Activated CD8-positive, alpha-beta memory T cell treated with anti-CD3 and anti-CD28 coated beads for 24 hours (primary cell): ENCODE data around the gene IFNA8.
A peak's percentile ranks its signal among the peaks of the same experiment; 100 is the strongest.
"Not testable (repeated sequence)": the region's sequence is repeated elsewhere in the genome, so short reads cannot be mapped to it uniquely, and the experiment has no call there.

Experiments
- DNase-seq: peaks from one replicate; pipeline ENCODE4 v3.0.0-alpha.2; 2020

Gene IFNA8

DNA sequence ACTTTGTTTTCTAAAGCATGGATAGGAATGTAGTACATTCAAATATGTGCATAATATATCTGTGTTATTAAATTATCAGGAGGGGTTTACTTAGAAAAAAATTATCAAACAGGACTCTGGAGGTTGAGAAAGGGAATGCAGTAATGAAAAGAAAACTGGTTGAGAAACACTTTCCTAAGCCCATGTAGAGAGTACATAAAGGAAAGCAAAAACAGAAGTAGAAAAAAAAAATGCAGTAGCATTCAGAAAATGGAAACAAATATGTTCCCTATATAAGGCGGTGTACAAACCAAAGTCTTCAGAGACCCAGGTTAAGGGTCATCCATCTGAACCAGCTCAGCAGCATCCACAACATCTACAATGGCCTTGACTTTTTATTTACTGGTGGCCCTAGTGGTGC, at the start of gene IFNA8:
Gene IFNA8 (plus strand): TSS at position 301 of the 400 bp plus-strand sequence. CDS start 60 bp downstream, at position 361.
- DNase-seq, result no peak

DNA sequence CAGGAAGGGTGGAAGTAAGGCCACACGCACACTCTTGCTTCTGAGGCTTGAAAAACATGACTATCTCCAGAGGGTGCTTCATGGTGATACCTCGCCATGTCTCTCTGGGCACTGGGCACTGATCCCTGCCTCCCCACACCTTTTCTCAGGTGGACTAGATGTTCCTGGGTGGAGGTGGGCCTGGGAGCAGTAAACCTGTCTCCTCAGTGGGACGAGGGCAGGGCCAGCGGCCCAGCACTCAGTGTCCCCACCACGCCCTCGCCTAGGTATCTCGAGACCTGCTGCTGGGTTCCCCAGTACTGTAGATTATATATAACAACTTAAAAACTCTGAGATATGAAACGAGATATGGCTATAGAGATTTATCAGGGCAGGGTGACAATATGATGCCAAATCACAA, 46.6 kb upstream of the IFNA8 start:
- no peak for DNase-seq

DNA sequence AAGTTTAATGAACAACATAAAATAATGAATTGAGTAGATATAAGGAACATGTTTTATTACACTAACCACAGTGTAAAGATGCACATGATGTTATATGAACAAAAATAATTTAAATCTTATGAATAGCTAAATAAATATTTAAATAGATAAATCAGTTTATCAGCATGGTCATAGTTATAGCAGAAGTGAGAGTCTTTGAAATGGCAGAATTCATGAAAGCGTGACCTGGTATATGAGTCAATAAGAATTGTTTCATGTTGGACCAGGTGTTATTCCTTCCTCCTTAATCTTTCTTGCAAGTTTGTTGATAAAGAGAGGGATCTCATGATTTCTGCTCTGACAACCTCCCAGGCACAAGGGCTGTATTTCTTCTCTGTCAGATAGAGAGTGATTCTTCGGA, 41.7 kb upstream of the IFNA8 start:
- DNase-seq, result not testable (repeated sequence)

DNA sequence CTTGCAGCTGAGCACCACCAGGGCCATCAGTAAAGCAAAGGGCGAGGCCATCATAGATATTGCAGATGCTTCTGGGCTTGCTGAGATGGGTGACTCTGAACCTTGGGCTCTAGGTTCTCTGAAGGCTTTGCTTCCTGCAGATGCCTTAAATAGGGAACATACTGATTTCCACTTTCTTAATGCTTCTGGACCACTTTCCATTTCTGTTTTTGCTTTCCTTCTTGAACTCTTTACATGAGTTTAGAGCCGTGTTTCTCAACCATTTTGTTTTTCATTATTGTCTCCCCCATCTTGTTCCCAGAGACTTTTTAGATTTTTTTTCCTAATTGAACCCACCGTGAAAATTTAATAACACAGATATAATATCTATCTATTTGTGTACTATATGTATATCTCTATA, 41.0 kb upstream of the IFNA8 start, which contains the start of gene IFNA13:
Gene IFNA13 (minus strand): TSS at position 101 of the 400 bp plus-strand sequence. CDS start 47 bp downstream, at position 54.
- no peak for DNase-seq

DNA sequence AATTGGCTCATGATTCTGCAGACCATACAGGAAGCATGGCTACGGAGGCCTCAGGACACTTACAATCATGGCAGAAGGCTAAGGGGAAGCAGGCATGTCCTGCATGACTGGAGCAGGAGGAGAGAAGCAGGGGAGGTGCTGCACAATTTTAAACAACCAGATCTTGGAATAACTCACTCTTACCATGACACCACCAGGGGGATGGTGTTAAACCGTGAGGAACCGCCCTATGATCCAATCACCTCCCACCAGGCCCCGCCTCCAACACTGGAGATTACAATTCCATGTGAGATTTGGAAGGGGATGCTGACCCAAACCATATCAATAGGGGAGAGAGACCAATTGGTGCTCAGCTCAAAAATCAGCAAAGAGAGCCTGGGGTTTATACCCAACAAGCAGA, 37.5 kb upstream of the IFNA8 start:
- not testable (repeated sequence) for DNase-seq

DNA sequence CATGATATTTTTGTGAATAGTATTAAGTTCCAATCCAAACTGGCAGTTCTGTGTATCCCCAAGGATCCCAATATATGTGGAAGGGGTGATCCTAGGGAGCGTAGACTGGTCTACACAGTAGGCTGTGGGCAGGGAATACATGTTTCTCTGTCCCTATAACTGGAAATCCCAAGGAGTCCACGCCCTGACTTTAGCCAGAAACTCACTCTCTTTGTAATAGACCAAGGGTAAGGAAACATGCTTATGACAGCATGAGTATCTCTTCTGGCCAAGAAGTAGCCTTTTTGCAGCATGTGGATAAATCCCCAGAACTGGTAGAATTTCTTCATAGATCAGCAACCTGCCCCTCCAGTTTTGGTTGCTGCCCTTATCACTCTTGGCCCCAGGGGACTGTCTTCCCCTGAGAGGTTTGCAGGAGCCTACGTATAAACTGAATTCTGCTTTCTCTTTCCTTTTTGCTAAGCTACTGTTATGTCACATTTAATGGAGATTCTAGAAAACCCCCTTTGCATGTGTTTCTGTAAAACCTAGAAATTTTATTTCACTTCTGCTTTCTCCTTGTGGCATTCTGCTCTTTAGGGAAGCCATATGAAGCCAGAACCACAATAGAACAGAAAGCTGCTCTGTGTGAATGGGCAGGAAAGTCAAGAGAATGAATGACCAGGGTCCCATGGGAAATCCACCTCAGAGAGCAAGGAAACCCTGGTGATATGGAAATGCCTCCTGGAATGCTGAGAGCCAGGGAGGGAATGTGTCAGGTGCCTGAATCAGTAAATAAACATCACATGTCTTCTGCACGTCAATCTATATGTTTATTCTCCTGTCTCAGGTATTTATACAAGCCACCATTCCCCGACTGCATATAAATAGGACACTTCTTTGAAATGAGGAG, 27.2 kb upstream of the IFNA8 start:
- DNase-seq, result no peak

DNA sequence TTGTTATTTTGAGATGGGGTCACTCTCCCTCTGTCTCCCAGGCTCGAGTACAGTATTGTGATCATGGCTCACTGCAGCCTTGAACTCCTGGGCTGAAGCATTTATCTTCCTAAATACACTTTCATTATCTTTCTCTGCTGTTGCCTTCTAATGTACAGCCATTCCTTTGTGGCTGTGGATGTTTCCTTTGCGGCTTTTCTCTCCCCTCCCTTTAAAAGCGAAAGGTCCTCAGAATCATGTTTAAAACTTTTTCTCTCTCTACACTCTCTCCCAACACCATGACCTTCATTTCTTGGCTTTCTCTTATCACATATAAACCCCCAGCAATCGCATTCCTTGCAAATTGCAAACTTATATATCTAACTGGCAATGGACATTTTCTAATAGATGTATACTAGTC, 25.3 kb upstream of the IFNA8 start:
- no peak for DNase-seq

DNA sequence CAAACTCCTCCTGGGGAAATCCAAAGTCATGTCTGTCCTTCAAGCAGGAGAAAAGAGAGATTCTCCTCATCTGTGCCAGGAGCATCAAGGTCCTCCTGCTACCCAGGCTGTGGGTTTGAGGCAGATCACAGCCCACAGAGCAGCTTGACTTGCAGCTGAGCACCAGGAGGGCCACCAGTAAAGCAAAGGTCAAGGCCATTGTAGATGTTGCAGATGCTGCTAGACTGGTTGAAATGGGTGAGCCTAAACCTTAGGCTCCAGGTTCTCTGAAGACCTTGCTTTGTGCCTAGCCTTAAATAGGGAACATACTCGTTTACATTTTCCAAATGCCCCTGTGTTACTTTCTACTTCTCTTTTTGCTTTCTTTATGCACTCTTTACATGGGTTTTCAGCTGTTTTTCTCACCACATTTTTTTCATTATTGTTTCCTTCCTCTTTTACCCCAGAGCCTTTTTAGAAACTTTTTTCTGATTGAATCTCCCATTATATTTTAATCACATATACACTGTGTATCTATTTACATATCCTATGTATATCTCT, 23.7 kb upstream of the IFNA8 start, which contains the start of gene IFNA2:
Gene IFNA2 (minus strand): TSS at position 268 of the 540 bp plus-strand sequence. CDS start 69 bp downstream, at position 199.
- no peak for DNase-seq

DNA sequence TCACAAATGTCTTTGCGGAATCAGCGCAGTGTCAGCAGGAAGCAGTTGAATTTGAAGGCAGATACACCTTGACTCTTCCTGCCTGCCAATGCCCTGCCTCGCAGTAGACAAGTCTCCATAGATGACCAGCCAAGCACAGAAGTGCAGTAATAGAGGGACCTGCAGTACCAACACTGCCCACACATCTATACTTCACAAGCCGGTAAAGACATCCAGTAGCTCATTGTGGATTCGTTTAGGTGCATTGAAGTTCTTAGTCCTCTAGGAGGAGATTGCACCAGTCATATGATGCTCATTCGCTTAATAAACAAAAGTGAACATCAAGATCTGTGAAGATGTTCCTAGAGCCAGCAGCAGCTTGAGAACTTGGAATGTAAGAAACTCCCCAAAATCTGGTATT, 16.6 kb upstream of the IFNA8 start:
- DNase-seq, result no peak

DNA sequence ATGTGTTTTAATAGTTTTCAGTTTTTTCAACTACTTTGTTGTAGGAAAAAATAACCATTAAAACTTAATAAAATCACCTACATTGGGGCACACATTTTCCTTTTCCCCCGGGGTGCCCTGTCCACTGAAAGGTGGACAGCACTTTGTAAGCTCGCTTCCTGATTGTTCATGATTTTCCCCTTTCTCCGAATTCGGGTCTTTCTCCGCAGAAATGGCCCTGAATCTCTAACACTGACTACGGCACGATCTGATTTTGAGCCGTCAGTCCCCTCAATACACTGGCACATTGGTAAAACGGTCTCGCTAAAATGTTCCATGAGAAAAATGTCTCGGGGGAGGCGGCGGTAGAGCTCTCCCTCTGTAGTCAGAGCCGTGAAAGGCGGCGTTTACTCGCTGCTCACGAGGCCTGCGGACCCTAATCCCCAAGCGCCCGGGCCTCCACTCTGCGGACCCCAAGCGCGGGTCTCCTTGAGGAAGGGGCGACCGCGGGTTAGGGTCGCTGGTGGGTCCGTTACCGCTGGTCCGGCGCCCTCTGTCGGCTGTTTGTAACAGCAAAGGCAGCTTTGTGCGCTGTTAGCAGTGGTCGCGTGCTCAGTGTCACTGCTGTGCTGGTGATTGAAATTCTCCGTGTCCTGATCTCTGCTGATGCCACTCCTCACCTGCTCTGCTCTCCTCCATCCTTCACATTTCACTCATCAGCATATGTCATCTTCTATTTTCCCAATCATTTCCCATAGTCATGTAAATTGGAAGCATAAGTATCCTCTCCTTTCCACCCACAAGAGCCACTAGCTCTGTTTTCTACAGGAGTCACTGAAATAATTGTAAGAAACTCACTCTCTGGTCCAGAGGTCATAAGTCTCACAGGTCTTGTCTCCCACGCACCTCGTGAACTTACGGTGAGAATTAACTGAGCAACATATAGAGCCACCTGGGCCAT, 12.9 kb upstream of the IFNA8 start:
- DNase-seq, result peak; percentile 87

DNA sequence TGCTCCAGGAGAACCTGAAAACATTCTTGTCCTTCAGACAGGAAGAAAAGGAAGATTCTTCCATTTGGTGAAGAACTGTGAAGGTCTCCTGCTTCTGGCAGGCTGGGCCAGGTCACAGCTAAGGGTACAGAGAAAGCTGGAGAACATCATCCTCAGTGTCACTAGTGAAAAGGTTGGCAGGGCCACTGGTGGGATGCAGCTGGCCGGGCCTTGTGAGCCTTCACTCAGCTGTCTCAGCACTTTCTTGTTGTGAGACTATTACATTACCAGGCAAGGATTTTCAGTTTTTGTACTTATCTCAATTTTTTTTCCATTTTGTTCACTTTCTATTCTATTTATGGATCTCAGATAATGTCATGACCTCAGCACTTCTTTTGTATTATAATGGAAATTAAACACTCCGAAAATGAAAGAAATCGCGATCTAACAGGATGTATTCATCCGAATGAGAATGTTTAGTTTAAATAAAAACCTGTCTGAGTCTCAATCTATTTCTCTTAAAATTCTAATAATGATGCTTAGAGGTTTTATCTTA, 9.9 kb upstream of the IFNA8 start:
- DNase-seq, result no peak

DNA sequence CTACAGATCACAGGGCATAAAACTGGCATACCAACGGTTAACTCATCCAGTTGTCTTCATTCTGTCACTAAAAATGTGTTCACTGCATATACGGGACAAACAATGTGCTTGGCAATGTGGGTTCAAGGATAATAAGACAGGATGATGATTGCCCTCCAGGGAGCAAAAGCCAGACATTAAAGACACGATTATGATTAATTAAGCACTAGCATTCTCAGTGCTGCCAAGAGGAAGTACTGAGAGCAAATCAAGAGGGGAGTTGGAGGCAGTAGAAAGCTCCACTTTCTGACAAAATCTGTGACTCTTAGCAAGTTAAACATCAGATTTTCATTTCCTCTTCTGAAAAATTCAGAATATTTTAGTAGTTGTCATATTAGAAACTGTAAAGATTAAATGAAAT, 9.0 kb upstream of the IFNA8 start:
- no peak for DNase-seq

DNA sequence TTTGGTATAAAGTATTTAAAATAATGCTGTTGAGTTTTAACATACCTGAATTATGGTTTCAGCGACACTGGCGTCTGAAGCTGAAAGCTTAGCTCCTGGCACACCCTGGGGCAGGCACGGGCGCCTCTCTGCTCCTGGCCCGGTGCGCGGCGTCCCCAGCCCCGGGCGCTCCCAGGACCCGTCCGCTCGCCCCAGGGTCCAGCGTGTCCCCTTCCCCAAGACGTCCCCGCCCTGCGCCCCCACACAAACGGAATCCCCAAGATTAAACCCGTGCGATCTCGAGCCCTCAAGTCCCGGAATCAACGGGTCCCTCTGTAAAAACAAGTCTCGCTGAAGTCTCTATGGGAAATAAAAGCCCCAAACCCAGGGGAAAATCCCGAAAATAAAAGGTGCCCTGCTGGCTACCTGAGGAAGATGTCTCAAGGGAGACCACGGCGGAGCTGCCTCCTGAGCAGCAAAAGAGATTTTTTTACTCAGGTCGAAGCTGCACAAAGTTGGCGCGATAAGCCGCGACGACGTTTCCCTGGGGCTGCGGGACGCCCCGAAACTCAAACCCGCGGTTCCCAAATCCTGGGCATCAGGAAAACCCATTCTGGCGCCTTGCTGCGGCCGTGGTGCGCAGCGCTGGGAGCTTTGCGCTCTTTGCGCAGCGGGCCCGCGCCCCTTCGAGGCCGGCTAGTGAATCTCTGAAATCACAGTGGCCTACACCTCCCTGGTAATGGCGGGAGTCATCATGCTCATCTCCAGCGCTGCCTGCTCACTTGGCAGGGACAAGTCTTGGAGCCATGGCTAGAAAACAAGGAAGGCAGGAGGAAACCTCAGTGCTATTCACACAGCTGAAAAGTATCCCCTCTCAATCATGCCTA, 6.3 kb upstream of the IFNA8 start:
- no peak for DNase-seq

DNA sequence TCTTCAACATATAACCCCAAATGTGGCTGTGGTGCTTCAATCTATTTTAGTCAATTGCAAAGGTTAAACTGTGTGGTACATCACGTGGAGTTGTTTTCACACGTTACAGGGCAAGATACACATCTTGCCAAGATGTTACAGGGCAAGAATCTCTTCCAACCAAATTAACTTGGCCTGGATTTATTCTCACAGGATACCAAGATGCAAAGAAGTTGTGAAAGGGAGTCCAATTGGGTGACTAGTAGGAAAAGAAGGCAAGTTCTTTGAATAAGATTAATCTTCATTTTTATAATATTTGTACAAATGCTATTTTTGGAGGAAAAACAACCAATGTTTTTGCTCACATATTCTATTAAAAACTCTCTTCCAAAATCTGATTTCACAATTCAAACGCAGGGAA, 4.8 kb upstream of the IFNA8 start:
- DNase-seq, result no peak

DNA sequence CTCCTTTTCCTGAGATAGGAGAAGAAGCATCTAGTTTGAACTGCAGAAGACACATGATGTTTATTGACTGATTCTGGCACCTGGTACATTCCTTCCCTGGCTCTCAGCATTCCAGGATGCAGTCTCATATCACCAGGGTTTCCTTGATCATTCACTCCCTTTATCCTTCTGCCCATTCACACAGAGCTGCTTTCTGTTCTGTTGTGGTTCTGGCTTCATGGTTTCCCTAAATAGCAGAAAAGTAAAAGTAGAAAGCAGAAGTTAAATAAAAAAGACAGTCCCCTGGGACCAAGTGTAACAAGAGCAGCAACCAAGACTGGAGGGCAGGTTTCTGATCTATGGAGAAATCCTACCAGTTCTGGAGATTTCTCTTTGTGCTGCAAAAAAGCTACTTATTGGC, 3.2 kb downstream of the IFNA8 start:
- DNase-seq, result no peak

DNA sequence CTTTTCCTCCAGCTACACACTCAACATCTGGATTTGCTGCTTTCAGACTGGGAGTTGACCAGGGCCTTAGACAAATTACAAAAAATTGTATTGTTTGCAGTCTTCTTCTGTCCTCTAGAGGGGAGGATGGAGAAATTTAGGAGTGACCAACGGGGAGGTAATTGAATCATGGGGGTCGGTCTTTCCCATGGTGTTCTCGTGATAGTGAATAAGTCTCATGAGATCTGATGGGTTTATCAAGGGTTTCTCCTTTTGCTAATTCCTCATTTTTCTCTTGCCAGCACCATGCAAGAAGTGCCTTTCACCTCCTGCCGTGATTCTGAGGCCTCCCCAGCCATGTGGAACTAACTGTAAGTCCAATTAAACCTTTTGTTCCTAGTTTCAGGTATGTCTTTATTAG, 4.2 kb downstream of the IFNA8 start:
- no peak for DNase-seq

DNA sequence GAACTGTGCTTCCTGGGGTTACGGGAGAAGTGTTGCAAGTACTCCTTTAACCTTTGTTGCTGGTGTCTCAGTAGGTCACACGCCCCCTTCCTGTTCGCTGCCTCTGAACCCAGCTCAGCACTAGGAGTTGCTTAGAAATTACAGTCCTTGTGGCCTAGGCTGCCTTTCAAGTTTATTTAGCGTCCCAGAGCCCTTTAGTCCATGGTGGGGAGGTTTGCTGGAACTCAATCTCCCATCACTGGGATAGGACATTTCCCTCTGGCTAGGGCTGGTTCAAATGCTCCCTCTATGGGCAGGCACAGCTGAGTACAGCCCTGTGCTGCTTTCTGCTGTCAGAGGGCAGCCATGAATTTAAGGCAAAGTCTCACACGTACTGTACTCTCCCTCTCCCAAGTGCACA, 4.7 kb downstream of the IFNA8 start:
- DNase-seq, result no peak

DNA sequence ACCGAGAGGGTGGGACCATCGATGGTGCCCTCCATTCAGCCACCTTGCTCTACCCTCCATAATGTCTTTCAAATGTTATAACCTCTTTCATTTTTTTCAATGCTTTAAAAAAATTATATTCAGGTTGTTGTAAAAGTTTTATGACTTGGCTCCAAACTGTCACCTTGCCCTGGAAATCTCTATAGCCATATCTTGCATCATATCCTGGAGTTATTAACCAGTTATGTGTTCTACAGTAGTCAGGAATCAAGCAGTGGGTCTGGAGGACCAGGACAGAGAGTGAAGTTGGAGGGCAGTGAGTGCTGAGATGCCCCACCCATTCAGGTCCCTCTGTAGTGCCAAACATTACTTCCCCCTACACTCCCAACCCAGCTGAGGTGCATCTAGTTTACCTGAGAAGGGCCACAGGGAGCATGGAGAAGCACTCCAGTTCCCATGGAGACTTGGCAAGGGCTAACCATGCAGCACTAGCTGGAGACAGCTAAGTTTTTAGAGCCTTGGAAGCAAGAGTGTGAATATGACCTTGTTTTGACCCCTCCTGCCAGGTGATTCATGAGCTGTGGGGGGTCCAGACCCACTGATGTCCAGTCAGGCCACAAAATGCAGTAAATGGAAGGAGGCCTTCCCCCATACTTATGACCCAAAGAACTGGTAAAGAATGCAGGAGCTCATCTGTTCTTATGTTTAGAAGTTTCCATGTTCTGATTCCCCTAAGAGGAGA, 5.5 kb downstream of the IFNA8 start:
- DNase-seq, result no peak

DNA sequence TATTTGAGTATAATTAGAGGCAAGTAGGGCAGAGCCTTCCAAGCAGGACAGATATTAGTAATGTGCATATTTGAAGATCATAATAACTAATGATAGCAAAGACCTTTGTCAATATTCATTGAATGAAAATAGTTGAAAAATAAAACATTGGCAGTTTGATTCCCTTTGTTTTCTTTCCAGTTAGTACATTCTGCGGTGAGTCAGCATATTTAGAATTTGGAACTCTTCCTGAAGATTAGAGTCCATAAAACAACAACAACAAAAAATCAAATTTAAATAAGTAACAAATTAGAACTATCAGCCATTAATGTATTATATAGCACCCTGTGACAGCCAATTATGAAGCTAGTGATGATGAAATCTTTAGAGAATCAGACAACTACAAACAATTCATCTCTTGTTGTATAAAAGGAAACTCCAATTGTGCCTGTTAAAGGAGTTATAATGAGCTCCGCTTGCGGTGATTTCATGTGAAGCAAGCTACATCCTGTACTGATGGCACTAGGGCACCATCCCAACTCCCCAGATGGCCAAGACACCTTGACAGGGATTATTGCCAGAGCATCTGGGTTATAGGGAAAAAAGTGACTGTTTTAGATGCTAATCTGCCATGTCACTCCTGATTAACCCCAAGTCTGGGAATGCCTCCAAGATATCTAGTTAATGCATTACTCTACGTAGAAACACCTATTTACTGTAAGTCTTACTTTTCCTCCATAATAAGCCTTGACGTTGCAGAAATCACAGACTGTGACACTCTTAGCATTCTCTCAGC, 6.8 kb downstream of the IFNA8 start:
- no peak for DNase-seq

DNA sequence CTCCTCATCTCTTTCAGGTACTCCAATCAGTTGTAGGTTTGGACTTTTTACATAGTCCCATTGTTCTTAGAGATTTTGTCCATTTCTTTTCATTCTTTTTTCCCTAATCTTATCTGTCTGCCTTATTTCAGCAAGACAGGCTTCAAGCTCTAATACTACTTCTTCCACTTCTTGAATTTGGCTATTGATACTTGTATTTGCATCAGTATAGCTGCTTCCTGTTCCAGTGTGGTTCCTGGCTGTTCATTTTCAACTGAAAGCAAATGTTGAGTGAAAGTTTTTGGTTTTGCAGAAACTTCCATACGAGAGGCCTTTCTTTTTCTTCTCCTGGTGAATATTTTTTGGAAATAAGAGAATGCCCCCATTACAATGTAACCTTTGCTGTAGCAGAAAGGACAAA, 19.3 kb downstream of the IFNA8 start:
- no peak for DNase-seq
